PC-3 (cell line): ENCODE results near the gene LMX1A. TPM values are rescaled to one million over a fixed set of nuclear protein-coding genes. Genes with fewer than 3 reads are reported as not detected.

Source experiments
- ATAC-seq: fragments of 200-7000 bp; cut with Tn5 transposase; 2 replicates; pipeline ENCODE4 v1.9.1; 2020; ENCODE audit warnings: mild to moderate bottlenecking, moderate library complexity
- BruUV-seq: library from RNA; stranded (reverse); fragments of 400-500 nt; replicated peaks from 2 replicates; lab custom pipeline; 2021; lab: Mats Ljungman, UMichigan
- CTCF ChIA-PET: fragments of 300-600 bp; sonication (Branson Sonifier 250); formaldehyde crosslinking; loops from one replicate; lab custom pipeline; 2022; ENCODE audit warnings: antibody characterized with exemption; lab: Charles Lee
- POLR2A ChIA-PET: fragments of 300-600 bp; sonication (Branson Sonifier 250); formaldehyde crosslinking; loops from one replicate; lab custom pipeline; 2022; ENCODE audit warnings: antibody characterized with exemption; ENCODE audit not compliant: unreplicated experiment; lab: Charles Lee
- DNase-seq: peaks from one replicate; pipeline ENCODE4 v3.0.0-alpha.2; 2015
- H2AFZ ChIP-seq: fragments of 300-600 bp; sonication (generic); 2 replicates; pipeline ENCODE4 v1.6.0; 2016; ENCODE audit warnings: antibody characterized with exemption, low read length
- H3F3A ChIP-seq: fragments of 300-600 bp; sonication (generic); one replicate; pipeline ENCODE4 v1.6.0; 2017; ENCODE audit warnings: antibody characterized with exemption, low read length, control low read depth, mild to moderate bottlenecking; ENCODE audit not compliant: unreplicated experiment
- H3K27ac ChIP-seq: fragments of 300-600 bp; sonication (generic); 2 replicates; pipeline ENCODE4 v1.5.1; 2016; ENCODE audit warnings: mild to moderate bottlenecking, low read length
- H3K27me3 ChIP-seq: fragments of 300-600 bp; sonication (generic); 2 replicates; pipeline ENCODE4 v1.6.1; 2016; ENCODE audit warnings: low read length, mixed read lengths
- H3K36me3 ChIP-seq: fragments of 300-600 bp; sonication (generic); 2 replicates; pipeline ENCODE4 v1.6.1; 2016; ENCODE audit warnings: low read depth, mixed run types, low read length, mixed read lengths
- H3K4me1 ChIP-seq: fragments of 300-600 bp; sonication (generic); 2 replicates; pipeline ENCODE4 v1.5.1; 2016; ENCODE audit warnings: low read length; ENCODE audit not compliant: insufficient read depth
- H3K4me2 ChIP-seq: fragments of 300-600 bp; sonication (generic); 2 replicates; pipeline ENCODE4 v1.6.0; 2016; ENCODE audit warnings: low read length
- H3K4me3 ChIP-seq: fragments of 300-600 bp; sonication (generic); 2 replicates; pipeline ENCODE4 v1.5.1; 2016; ENCODE audit warnings: mild to moderate bottlenecking, low read length, mixed read lengths
- H3K79me2 ChIP-seq: fragments of 300-600 bp; sonication (generic); 2 replicates; pipeline ENCODE4 v1.6.1; 2017; ENCODE audit warnings: low read length, mixed read lengths
- H3K9ac ChIP-seq: fragments of 300-600 bp; sonication (generic); 2 replicates; pipeline ENCODE4 v1.6.0; 2016; ENCODE audit warnings: mild to moderate bottlenecking, low read length
- H3K9me2 ChIP-seq: fragments of 300-600 bp; sonication (generic); replicated peaks from 2 replicates; pipeline ENCODE4 v1.6.1; 2016; ENCODE audit warnings: mixed run types, low read length, mixed read lengths
- H3K9me3 ChIP-seq: fragments of 300-600 bp; sonication (generic); 2 replicates; pipeline ENCODE4 v1.6.1; 2016; ENCODE audit warnings: low read length, mixed read lengths
- H4K20me1 ChIP-seq: fragments of 300-600 bp; sonication (generic); 2 replicates; pipeline ENCODE4 v1.6.1; 2016; ENCODE audit warnings: low read length, mixed read lengths
- CTCF ChIP-seq: fragments of 300-600 bp; sonication (generic); conservative IDR thresholded peaks from 2 replicates; pipeline ENCODE4 v1.5.1; 2017; ENCODE audit warnings: antibody characterized with exemption, low read depth, mild to moderate bottlenecking, low read length
- EZH2 ChIP-seq: fragments of 300-600 bp; sonication (generic); IDR thresholded peaks from one replicate; pipeline ENCODE4 v1.6.1; 2017; ENCODE audit warnings: antibody characterized with exemption, mild to moderate bottlenecking, low read length; ENCODE audit not compliant: unreplicated experiment
- EZH2phosphoT487 ChIP-seq: fragments of 300-600 bp; sonication (generic); IDR thresholded peaks from 2 replicates; pipeline ENCODE4 v1.6.1; 2018; ENCODE audit warnings: mild to moderate bottlenecking, antibody characterized with exemption, low read length, borderline replicate concordance
- intact Hi-C: fragments of 100-400 bp; cut with micrococcal nuclease; formaldehyde crosslinking; loops from 2 replicates; pipeline ENCODE4 v1.9.0; 2023
- total RNA-seq: library from RNA; depleted of rRNA; stranded (reverse); fragments of >200 nt; gene quantifications from 2 replicates; pipeline ENCODE4 v1.2.3, GENCODE V29; 2014

LMX1A gene
- total RNA-seq, 1 experiment from 2014 or later: not detected

- Histone ChIP-seq H3K4me1 (no peaks in the 10 kb centered on the region), H3K79me2 (no peaks in the 10 kb centered on the region), H3K9me3 (no peaks in the 10 kb centered on the region), H3K4me2 (no peak overlapping the region), H2AFZ (no peak overlapping the region), H4K20me1 (no peaks in the 10 kb centered on the region), H3K27ac (no peak overlapping the region), H3K36me3 (no peaks in the 10 kb centered on the region), H3F3A (no peaks in the 10 kb centered on the region), H3K9ac (no peak overlapping the region), H3K27me3 (peaks cover 23% of the 10 kb centered on the region), H3K9me2 (no peaks in the 10 kb centered on the region), H3K4me3 (no peak overlapping the region)
- ATAC-seq (no peak), DNase-seq (no peak)
- no TSS peak for BruUV-seq
- intact Hi-C loops: no loop called here
- POLR2A ChIA-PET: no interaction called here
- CTCF ChIA-PET: no interaction called here
- TF ChIP-seq EZH2 (no peak), CTCF (peak; percentile 14; the same call in 1 of the 2 replicates), EZH2phosphoT487 (no peak)
Observed at GRCh38 chr1:165306543-165307434, 49.7 kb downstream of the LMX1A start.

- ChIA-PET CTCF (no interaction called here), POLR2A (no interaction called here)
- Histone ChIP-seq H3K4me2 (no peak overlapping the region), H2AFZ (no peak overlapping the region), H3K27me3 (peaks cover 23% of the 10 kb centered on the region; the same call in 1 of the 2 replicates), H3K27ac (no peak overlapping the region), H3K9me3 (no peaks in the 10 kb centered on the region), H3K9me2 (no peaks in the 10 kb centered on the region), H3K36me3 (no peaks in the 10 kb centered on the region), H3F3A (no peaks in the 10 kb centered on the region), H3K79me2 (no peaks in the 10 kb centered on the region), H4K20me1 (no peaks in the 10 kb centered on the region), H3K9ac (no peak overlapping the region), H3K4me3 (no peak overlapping the region), H3K4me1 (no peaks in the 10 kb centered on the region)
- BruUV-seq: no TSS peak
- TF ChIP-seq EZH2: no peak
- no peak for TF ChIP-seq CTCF
- no peak for TF ChIP-seq EZH2phosphoT487
- ATAC-seq: no peak
- DNase-seq: no peak
- intact Hi-C loops: no loop called here
Observed at GRCh38 chr1:165303386-165303785, 53.1 kb downstream of the LMX1A start.

- ATAC-seq (no peak), DNase-seq (no peak)
- H2AFZ ChIP-seq: no peak overlapping the region
- H3K4me3 ChIP-seq: no peak overlapping the region
- H3K4me2 ChIP-seq: no peak overlapping the region
- intact Hi-C loops: no loop called here
- no peaks in the 10 kb centered on the region for H3K36me3 ChIP-seq
- H3K4me1 ChIP-seq: no peaks in the 10 kb centered on the region
- peaks cover 19% of the 10 kb centered on the region; the same call in 1 of the 2 replicates for H3K27me3 ChIP-seq
- no TSS peak for BruUV-seq
- H3F3A ChIP-seq: no peaks in the 10 kb centered on the region
- H3K9ac ChIP-seq: no peak overlapping the region
- H3K9me3 ChIP-seq: no peaks in the 10 kb centered on the region
- no peaks in the 10 kb centered on the region for H4K20me1 ChIP-seq
- CTCF ChIA-PET: no interaction called here
- POLR2A ChIA-PET: no interaction called here
- H3K79me2 ChIP-seq: no peaks in the 10 kb centered on the region
- H3K27ac ChIP-seq: no peak overlapping the region
- H3K9me2 ChIP-seq: no peaks in the 10 kb centered on the region
- TF ChIP-seq CTCF (no peak), EZH2 (no peak), EZH2phosphoT487 (no peak)
Observed at GRCh38 chr1:165300400-165300903, 56.1 kb downstream of the LMX1A start.
